Subcutaneous abdominal adipose tissue (tissue), 5 donors: Measurements from ENCODE around the gene NTNG2.

Experiments
- H3K27ac ChIP-seq: one replicate; pipeline ENCODE4 v1.7.0; 2013; ENCODE audit warnings: low read depth, mild to moderate bottlenecking, inconsistent platforms, low read length, moderate library complexity
- H3K27me3 ChIP-seq, 5 donors: one replicate each; pipeline ENCODE4 v1.7.0; 2013; ENCODE audit warnings: low read length in 5 of 5, inconsistent platforms in 1 of 5; ENCODE audit not compliant: control insufficient read depth in 5 of 5, insufficient read depth in 4 of 5
- H3K36me3 ChIP-seq, 5 donors: one replicate each; pipeline ENCODE4 v1.7.0; 2013; ENCODE audit warnings: low read length in 5 of 5; ENCODE audit not compliant: control insufficient read depth in 5 of 5, insufficient read depth in 5 of 5
- H3K4me1 ChIP-seq, 5 donors: one replicate each; pipeline ENCODE4 v1.7.0; 2013; ENCODE audit warnings: low read length in 5 of 5, mild to moderate bottlenecking in 3 of 5, moderate library complexity in 1 of 5; ENCODE audit not compliant: control insufficient read depth in 5 of 5, insufficient read depth in 5 of 5
- H3K4me3 ChIP-seq, 5 donors: one replicate each; pipeline ENCODE4 v1.7.0; 2013; ENCODE audit warnings: low read length in 5 of 5, low read depth in 1 of 5
- H3K9ac ChIP-seq, 5 donors: one replicate each; pipeline ENCODE4 v1.7.0; 2013; ENCODE audit warnings: low read length in 5 of 5, mild to moderate bottlenecking in 4 of 5, moderate library complexity in 3 of 5
- H3K9me3 ChIP-seq, 5 donors: one replicate each; pipeline ENCODE4 v1.7.0; 2013; ENCODE audit warnings: low read length in 5 of 5; ENCODE audit not compliant: control insufficient read depth in 5 of 5
- donor health status: healthy.
- donor health status: healthy.
- donor health status: healthy.
- donor health status: healthy.
- donor health status: healthy.

Gene NTNG2

DNA sequence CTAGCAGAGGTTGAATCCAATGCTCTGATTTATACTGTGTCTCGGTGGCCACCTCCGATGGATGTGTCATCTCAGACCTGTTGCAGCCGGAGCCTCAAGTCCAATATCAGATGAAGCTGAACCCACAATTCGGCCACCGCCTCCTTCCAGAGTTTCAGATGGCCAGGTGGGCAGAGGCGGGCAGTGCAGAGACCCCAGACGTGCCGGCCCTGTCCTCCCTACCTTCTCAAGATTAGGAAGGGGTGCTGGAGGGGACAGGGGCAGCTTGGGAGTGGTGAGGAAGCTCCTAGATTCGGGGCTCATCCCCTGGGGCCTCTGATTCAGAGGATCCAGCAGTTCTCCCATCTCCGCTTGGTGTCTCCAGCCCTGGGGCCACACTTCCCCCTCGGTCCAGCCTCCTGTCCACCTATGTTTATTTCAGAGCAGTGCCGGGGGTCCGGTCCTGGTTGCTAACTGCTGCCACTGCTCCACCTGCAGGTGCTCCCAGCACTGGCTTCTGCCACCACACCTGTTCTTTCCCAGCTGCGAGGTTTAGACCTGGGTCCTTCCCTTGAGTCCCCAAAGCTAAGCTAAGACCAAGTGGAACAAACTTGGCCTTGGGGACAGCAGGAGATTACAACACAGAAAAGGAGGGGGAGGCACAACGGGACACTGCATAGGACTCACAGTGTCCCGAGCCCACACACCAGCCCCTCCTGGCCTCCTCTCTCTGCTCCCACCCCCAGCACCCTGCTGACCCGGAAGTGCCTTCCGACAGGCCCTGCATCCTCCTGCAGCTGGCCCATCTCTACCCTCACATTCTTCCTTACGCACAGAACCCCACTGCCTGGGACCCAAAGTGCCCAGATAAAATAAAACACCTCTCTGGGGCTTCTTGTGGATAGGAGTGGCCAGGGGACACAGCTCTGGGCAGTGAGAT, 81.6 kb downstream of the NTNG2 start:
- Histone ChIP-seq H3K9ac (no peak overlapping the region), H3K36me3 (no peaks in the 10 kb centered on the region), H3K27ac (no peak overlapping the region), H3K4me1 (peaks cover 0 to 27% (median 18%) of the 10 kb centered on the region in 5 donors), H3K9me3 (no peaks in the 10 kb centered on the region), H3K4me3 (no peak overlapping the region), H3K27me3 (peaks cover 9 to 39% (median 17%) of the 10 kb centered on the region in 5 donors)

- Histone ChIP-seq H3K36me3 (no peaks in the 10 kb centered on the region), H3K27me3 (peaks cover 13 to 39% (median 17%) of the 10 kb centered on the region in 5 donors), H3K9ac (no peak overlapping the region), H3K4me3 (no peak overlapping the region), H3K9me3 (no peaks in the 10 kb centered on the region), H3K4me1 (peaks cover 0 to 27% (median 18%) of the 10 kb centered on the region in 5 donors), H3K27ac (no peak overlapping the region)
Measured at GRCh38 chr9:132244582-132245455, 83.0 kb downstream of the NTNG2 start.

DNA sequence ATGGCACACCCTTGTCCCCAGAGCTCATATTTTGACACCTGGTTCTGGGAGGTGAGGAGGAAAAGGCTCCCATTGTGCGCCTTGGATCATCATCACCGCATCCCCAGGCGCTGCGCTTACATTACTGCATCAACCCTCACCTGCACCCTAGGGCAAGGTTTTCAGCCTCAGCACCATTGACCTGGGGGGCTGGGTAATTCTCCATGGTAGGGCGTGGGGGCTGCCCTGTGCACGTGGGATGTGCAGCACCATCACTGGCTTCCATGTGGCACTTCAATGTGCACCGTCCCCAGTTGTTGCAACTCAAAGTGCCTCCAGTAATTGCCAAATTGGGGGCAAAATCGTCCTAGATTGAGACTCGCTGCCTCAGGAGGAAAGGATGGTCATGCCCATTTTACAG, 83.6 kb downstream of the NTNG2 start:
- H3K9ac ChIP-seq, result no peak overlapping the region
- H3K36me3 ChIP-seq, result no peaks in the 10 kb centered on the region
- H3K4me3 ChIP-seq, result no peak overlapping the region
- peaks cover 13 to 39% (median 17%) of the 10 kb centered on the region in 5 donors for H3K27me3 ChIP-seq
- no peaks in the 10 kb centered on the region for H3K9me3 ChIP-seq
- H3K4me1 ChIP-seq, result peaks cover 0 to 26% (median 16%) of the 10 kb centered on the region in 5 donors
- H3K27ac ChIP-seq, result no peak overlapping the region

DNA sequence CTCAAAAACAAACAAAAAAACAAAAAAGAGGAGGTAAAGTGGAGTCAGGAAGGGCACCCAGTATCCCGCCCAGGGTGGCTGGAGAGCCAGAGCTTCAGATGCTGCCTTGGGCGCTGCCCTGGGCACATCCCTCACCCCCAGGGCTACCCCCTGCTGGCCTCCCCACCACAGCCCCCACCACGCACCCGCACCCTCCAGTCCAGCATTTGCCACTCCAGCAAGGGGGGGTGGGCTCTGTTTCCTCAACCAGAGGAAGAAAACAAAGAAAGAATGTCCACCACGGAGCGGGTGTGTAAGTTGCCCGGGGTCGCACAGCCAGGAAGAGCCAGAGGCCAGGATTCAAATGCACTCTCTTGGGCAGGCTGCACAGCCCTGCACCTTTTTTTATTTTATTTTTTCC, 86.1 kb downstream of the NTNG2 start:
- H3K27me3 ChIP-seq, result peaks cover 13 to 25% (median 14%) of the 10 kb centered on the region in 5 donors
- peaks cover 0 to 5% (median 0%) of the 10 kb centered on the region in 5 donors for H3K4me1 ChIP-seq
- H3K27ac ChIP-seq, result no peak overlapping the region
- H3K4me3 ChIP-seq, result no peak overlapping the region
- H3K9me3 ChIP-seq, result peaks cover 0 to 6% (median 0%) of the 10 kb centered on the region in 5 donors
- H3K9ac ChIP-seq, result no peak overlapping the region
- no peaks in the 10 kb centered on the region for H3K36me3 ChIP-seq

- Histone ChIP-seq H3K4me3 (no peak overlapping the region), H3K4me1 (peaks cover 0 to 4% (median 0%) of the 10 kb centered on the region in 5 donors), H3K9me3 (peaks cover 0 to 6% (median 0%) of the 10 kb centered on the region in 5 donors), H3K36me3 (no peaks in the 10 kb centered on the region), H3K27ac (no peak overlapping the region), H3K9ac (no peak overlapping the region), H3K27me3 (peaks cover 13 to 23% (median 18%) of the 10 kb centered on the region in 5 donors)
Measured at GRCh38 chr9:132249123-132249522, 87.3 kb downstream of the NTNG2 start.

DNA sequence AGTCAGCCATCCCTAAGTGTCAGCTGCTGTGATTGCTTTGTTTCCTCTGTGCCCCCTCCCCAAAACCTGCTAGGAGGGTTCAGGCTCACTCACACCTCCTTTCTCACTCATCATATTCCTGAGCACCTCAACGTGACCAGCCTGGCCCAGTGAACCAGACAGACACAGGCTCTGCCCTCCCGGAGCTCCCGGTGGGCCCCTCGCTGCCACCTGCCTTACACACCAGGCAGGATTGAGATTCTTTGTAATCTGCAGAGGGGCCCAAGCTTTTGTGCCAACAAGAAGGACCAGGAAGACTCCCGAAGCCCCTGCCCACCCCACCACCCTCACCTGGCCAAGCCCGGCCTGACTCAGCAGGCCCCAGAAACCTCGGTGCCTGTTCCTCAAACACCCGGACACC, 87.8 kb downstream of the NTNG2 start:
- no peak overlapping the region for H3K4me3 ChIP-seq
- no peak overlapping the region for H3K9ac ChIP-seq
- H3K9me3 ChIP-seq, result peaks cover 0 to 6% (median 0%) of the 10 kb centered on the region in 5 donors
- peaks cover 13 to 23% (median 18%) of the 10 kb centered on the region in 5 donors for H3K27me3 ChIP-seq
- no peak overlapping the region for H3K27ac ChIP-seq
- H3K36me3 ChIP-seq, result no peaks in the 10 kb centered on the region
- H3K4me1 ChIP-seq, result peaks cover 0 to 4% (median 0%) of the 10 kb centered on the region in 5 donors

DNA sequence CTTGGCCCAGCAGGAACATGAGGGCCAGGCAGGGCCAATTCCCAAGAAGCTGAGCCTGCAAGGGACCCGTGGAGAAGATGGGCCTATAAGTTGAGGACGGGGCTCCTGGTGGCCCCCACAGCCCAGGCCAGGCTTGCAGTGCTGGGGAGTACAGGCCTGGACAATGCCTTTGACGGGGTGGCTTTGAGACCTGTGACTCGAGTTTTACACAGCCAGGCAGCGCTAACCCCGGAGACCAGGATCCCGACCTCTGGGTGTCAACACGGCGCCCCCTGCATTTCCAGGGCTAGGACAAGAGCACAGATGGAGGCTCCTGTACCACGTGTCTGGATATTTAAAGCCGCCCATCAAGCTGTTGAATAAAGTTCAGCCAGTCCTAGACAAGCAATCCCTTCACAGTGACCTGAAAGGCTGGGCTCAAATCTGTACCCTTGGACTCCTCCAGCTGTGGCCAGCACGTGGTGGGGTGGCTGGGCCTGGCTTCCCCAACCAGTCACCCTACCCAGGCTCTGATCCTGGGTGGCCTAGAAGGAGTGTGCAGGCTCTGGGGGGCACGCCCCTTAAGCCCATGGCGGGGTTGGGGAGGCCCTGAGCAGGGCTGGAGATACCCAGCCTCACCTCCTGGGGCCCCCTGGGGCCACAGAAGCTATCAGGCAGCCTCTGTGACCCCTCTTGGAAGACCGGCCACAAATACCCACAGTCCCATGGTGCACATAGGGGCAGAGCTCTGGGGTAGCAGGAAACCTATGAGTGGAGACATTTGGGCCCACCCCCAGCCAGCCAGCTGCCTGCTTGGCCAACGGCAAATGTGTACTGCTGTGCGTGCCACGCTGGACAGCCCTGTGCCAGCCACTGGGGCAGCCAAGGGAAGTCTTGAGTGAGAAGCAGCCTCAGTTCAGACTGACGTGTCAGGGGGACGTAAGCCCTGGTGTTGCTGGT, 88.7 kb downstream of the NTNG2 start:
- peaks cover 10 to 17% (median 16%) of the 10 kb centered on the region in 5 donors for H3K27me3 ChIP-seq
- H3K36me3 ChIP-seq, result no peaks in the 10 kb centered on the region
- no peak overlapping the region for H3K4me3 ChIP-seq
- no peak overlapping the region for H3K27ac ChIP-seq
- peaks cover 0 to 6% (median 0%) of the 10 kb centered on the region in 5 donors for H3K9me3 ChIP-seq
- H3K9ac ChIP-seq, result no peak overlapping the region
- H3K4me1 ChIP-seq, result no peaks in the 10 kb centered on the region

- Histone ChIP-seq H3K4me1 (peaks cover 0 to 16% (median 6%) of the 10 kb centered on the region in 5 donors), H3K27ac (no peak overlapping the region), H3K36me3 (peaks cover 12 to 44% (median 34%) of the 10 kb centered on the region in 5 donors), H3K27me3 (peaks cover 0 to 3% (median 0%) of the 10 kb centered on the region in 5 donors), H3K9ac (no peak overlapping the region), H3K4me3 (no peak overlapping the region), H3K9me3 (no peaks in the 10 kb centered on the region)
Measured at GRCh38 chr9:132260846-132261245, 99.0 kb downstream of the NTNG2 start.

DNA sequence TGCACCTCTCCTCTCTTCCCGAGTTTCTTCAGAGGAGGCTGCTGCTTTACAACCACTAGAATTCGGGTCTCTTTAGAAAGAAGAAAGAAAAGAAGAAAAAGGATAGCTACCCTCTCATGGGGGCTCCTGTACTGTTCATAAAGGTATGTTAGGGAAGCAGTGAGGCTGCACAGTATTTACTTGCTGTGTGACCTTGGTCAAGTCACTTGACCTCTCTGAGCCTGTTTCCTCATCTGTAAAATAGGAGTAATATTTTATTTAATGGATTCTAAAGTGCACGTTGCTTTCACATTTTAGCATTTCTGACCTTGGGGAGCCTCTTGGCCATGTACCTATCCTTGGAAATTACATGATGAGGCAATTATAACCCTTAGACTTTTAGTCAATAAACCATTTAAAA, 104.2 kb downstream of the NTNG2 start:
- Histone ChIP-seq H3K4me3 (no peak overlapping the region), H3K9ac (no peak overlapping the region), H3K4me1 (peaks cover 0 to 6% (median 0%) of the 10 kb centered on the region in 5 donors), H3K9me3 (no peaks in the 10 kb centered on the region), H3K27me3 (no peaks in the 10 kb centered on the region), H3K36me3 (peaks cover 23 to 85% (median 70%) of the 10 kb centered on the region in 5 donors), H3K27ac (no peak overlapping the region)
